GM12874 (cell line): ENCODE measurements around the gene EIF4G1.

Source experiments
- CTCF ChIP-seq: IDR thresholded peaks from 2 replicates; pipeline ENCODE4 v1.5.1; 2011; ENCODE audit warnings: low read depth, mild to moderate bottlenecking, control low read depth, low read length, moderate library complexity; ENCODE audit not compliant: insufficient read depth

EIF4G1 gene

DNA sequence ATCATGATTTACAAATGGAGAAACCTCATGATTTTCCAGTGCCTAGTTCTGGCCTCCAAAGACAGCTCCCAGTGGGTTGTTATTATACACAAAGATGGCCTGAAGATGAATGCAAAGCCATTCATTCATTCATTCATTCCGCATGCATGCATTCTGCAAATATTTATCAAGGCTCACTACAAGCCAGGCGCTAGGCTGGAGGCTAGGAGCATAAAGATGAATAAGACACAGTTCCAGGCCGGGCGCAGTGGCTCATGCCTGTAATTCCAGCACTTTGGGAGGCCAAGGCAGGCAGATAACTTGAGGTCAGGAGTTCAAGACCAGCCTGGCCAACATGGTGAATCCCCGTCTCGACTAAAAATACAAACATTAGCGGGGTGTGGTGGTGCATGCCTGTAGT is 17.8 kb upstream of the EIF4G1 start:
- TF ChIP-seq CTCF = no peak

DNA sequence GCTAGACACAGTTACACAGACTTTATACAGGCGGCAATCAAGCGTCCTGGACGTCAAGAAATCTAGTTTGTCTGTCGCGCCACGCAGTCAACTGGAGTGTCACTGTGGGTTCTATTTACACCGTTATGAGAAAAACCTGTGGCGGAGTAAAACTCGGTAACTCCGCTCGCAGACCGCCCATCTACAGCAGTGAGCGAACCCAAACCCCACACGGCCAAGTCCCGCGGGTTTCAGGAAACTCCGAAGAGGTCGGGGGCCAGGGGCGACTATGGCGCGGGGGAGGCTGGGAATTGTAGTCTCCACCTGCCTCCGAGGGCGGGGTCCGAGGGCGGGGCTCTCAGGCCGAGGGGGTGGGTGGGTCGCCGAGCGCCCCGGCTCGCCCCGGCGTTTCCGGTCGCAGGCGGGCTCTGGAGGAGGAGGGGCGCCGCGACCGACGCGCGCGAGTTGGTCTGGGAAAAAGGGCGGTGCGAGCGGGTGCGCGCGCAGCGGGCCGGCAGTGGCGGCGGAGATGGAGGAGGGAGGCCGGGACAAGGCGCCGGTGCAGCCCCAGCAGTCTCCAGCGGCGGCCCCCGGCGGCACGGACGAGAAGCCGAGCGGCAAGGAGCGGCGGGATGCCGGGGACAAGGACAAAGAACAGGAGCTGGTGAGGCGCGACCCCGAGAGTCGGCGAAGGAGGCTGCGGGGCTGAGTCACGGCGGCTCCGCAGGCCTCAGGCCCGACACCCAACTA is 15.5 kb upstream of the EIF4G1 start, which contains the start of gene PSMD2:
Gene PSMD2, plus strand, starts transcription at position 483 of the 729 bp plus-strand sequence. Its CDS starts 26 bp downstream, at position 509.
- no peak for TF ChIP-seq CTCF

DNA sequence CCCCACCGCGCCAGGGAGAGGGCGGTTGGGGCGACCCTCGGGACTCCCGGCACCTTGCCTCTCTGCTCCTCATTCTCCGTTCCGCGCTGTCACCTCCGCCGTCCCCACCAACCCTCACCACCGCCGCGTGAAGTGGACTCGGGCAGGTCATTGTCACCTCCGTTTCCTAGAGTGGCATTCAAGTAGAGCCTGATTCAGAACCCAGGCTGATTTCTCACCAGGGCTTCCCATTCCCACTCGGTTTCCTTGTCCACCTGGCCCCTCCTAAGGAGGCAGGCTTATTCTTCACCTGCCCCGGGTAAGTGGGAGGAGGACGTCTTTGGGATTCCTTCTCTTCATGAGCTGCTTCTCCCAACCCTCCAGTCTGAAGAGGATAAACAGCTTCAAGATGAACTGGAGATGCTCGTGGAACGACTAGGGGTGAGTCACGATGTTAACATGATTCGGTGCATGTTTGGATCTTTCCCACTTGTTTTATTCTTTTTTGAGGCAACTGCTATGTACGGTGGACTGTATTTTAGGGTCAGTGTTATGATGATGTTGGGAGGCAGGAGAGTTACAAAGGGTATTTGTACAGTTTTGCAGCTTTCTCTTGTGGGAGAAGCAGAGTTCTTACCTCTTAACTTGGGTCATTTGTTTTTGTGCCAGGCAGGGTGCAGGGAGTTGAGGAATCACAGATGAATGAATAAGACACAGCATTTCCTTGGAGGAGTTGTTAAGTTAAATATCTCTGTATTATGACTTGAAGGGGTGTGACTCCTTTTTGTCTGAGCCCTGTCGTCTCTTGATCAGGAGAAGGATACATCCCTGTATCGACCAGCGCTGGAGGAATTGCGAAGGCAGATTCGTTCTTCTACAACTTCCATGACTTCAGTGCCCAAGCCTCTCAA is 14.7 kb upstream of the EIF4G1 start:
- TF ChIP-seq CTCF = no peak

- TF ChIP-seq CTCF = no peak
Measured at GRCh38 chr3:184300378-184300720, 14.1 kb upstream of the EIF4G1 start.

DNA sequence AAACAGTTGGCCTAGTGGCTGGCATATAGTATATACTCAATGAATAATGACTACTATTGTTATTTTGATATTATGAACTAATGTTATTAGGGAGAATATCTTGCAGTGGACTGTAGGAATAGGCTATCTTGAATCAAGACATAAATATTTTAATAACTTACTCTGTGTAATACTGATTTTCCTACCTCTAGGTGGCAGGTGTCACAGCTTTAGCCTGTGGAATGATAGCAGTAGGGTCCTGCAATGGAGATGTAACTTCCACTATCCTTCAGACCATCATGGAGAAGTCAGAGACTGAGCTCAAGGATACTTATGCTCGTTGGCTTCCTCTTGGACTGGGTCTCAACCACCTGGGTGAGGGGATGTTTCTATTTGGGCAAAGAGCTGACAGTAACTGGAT is 8.8 kb upstream of the EIF4G1 start:
- no peak for TF ChIP-seq CTCF

DNA sequence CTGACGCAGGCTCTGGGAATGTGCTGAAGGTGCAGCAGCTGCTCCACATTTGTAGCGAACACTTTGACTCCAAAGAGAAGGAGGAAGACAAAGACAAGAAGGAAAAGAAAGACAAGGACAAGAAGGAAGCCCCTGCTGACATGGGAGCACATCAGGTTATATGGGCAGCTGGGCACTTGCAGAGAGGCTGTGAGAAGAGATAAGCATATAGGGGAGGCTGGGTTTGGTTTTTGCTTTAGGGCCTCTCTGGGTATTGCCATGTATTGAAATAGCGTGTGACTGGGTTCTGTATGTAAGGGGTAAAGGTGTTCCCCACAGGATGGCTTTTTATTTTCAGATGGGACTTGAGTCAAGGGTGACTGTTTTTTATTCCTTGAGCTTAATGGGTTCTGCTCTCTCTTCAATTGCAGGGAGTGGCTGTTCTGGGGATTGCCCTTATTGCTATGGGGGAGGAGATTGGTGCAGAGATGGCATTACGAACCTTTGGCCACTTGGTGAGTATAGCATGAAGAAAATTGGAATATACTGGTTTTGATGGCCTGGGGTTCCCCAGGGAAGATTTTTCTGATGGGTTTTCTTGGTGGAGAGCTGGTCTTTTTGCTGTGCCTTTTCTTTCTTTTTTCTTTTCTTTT is 7.9 kb upstream of the EIF4G1 start:
- no peak for TF ChIP-seq CTCF

DNA sequence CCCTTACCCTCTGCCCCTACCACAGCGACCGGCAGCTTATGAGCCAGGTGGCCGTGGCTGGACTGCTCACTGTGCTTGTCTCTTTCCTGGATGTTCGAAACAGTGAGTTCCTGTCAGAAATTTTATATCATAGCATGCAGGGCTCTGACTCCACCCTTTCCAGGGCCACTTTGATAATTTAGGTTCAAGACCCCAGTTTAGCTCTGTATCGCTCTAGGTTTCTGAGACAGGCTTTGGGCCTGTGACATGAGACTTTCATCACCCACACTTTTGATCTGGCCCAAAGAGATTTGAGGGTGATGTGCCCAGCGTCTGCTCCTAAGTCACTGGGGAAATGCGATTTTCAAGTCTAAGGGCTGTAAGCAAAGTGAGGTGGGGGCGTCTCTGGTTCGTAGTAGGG is 6.5 kb upstream of the EIF4G1 start:
- no peak for TF ChIP-seq CTCF
